Fibroblast of lung (primary cell): ENCODE results near the gene PARP14.

Experiments
- EZH2 ChIP-seq: IDR thresholded peaks from 2 replicates; pipeline ENCODE4 v1.5.1; 2012; ENCODE audit warnings: low read length, control low read depth, mild to moderate bottlenecking; ENCODE audit errors: missing control alignments
- TF ChIP-seq, protein P1 (sequence below), 2 donors: IDR thresholded peaks in 1 of 2; conservative IDR thresholded peaks in 1 of 2; 1 replicate in 1 of 2; 2 replicates in 1 of 2; pipeline ENCODE4 v1.5.1; 2011 to 2012; ENCODE audit warnings: low read length in 2 of 2, control low read depth in 1 of 2, inconsistent platforms in 1 of 2, low read depth in 1 of 2, mild to moderate bottlenecking in 1 of 2

DNA sequence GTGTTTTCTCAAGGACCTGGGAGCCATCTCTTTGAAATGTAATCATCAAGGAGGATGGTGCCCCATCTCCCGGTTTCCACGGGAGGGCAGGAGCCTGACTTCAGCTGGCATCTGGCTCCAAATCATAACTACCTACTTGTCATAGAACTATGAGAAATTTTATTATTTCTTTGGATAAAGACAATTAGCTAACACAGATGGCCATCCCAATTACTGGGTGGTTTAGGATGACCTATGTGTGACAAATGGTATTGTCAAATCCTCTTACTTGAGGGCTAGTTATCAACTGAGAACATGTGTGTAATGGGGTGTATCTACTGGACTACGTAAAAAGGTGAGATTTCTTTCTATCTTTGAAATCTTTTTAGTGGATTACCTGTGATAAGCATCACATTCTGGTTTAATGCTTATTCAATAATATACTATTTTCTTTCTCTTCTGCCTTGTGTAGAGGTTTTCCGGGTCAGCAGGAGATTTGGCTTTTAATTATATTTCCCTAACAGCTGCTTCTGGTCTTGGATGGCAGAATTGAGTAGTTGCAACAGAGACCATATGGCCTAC, 15.3 kb upstream of the PARP14 start:
- TF ChIP-seq, protein P1, sequence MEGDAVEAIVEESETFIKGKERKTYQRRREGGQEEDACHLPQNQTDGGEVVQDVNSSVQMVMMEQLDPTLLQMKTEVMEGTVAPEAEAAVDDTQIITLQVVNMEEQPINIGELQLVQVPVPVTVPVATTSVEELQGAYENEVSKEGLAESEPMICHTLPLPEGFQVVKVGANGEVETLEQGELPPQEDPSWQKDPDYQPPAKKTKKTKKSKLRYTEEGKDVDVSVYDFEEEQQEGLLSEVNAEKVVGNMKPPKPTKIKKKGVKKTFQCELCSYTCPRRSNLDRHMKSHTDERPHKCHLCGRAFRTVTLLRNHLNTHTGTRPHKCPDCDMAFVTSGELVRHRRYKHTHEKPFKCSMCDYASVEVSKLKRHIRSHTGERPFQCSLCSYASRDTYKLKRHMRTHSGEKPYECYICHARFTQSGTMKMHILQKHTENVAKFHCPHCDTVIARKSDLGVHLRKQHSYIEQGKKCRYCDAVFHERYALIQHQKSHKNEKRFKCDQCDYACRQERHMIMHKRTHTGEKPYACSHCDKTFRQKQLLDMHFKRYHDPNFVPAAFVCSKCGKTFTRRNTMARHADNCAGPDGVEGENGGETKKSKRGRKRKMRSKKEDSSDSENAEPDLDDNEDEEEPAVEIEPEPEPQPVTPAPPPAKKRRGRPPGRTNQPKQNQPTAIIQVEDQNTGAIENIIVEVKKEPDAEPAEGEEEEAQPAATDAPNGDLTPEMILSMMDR (conservative IDR thresholded peaks at IDR 0.05 in 1 of 2, IDR thresholded peaks at IDR 0.05 in 1 of 2; ENCODE audit: low read depth in 1 of 2, low read length in 2 of 2): no peak
- TF ChIP-seq EZH2: no peak
